GM12865 (cell line): ENCODE measurements around the gene KRT3.

Experiments used
- DNase-seq: peaks from one replicate; pipeline ENCODE4 v3.0.0; 2010; ENCODE audit warnings: low read depth
- H3K4me3 ChIP-seq: 2 replicates; pipeline ENCODE4 v1.5.1; 2011; ENCODE audit warnings: mild to moderate bottlenecking, low read depth, low read length, control low read depth
- CTCF ChIP-seq: IDR thresholded peaks from 2 replicates; pipeline ENCODE4 v1.5.1; 2011; ENCODE audit warnings: low read length, control low read depth, low read depth, inconsistent platforms; ENCODE audit not compliant: insufficient read depth; ENCODE audit errors: missing control alignments

KRT3 gene

GRCh38 chr12:52749827-52750226 lies 46.1 kb downstream of the KRT3 start:
- no peak for DNase-seq
- TF ChIP-seq CTCF, result no peak
- no peak overlapping the region for H3K4me3 ChIP-seq

GRCh38 chr12:52748578-52748977 lies 47.3 kb downstream of the KRT3 start:
- TF ChIP-seq CTCF, result no peak
- no peak for DNase-seq
- H3K4me3 ChIP-seq, result no peak overlapping the region

GRCh38 chr12:52745554-52745953 lies 50.4 kb downstream of the KRT3 start:
- no peak overlapping the region for H3K4me3 ChIP-seq
- TF ChIP-seq CTCF, result no peak
- no peak for DNase-seq

DNA sequence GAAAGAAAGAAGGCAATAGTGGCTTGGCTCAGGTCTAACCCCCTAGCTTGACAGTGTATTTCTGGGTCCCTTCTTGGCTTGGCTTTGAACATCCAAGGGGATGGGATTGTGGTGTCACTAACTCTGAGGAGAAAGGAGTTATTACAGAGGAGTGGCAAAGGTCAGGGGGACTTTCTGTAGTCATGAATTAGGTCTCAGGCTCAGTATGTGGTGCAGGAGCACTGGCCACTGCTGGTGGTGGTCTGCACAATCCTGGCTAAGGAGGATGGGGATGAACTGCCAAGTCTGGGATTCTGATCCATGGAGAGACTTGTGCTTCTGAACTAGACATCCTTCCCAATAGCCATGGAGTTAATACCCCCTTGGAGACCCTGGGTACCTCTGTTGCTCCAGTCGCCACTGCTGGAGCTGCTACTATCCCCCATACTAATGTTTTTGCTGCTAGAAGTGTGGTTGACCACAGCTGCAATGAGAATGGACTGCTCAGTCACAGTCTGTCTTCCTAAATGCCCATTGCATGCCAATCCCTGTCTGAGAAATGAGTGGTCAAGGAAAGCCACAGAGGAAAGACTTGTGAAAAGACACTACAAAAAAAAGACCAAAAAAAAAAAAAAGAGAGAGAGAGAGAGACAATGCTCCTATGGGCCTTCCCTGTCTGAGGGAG lies 51.3 kb downstream of the KRT3 start:
- H3K4me3 ChIP-seq, result no peak overlapping the region
- DNase-seq, result no peak
- no peak for TF ChIP-seq CTCF

GRCh38 chr12:52742822-52743457 lies 53.0 kb downstream of the KRT3 start:
- no peak overlapping the region for H3K4me3 ChIP-seq
- DNase-seq, result no peak
- no peak for TF ChIP-seq CTCF

DNA sequence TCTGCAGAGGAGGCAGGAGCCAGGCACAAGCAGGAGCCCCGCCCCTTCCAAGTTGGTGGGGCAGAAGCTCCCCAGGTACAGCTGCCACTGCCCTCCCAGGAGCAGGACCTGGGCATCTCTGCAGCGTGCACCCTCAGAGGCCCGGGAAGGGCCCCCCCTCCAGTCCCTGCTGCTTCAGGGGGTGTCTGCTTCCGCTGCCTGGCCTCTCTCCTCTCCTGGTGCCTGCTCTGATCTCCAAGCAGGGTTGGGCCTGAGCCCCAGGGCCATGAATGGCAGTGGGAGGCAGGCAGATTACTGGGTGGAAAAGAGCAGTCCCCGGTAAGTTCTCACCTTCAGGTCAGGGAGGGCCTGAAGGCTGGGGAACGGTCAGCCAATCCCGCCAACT lies 53.7 kb downstream of the KRT3 start:
- no peak for DNase-seq
- H3K4me3 ChIP-seq, result no peak overlapping the region
- no peak for TF ChIP-seq CTCF
